Activated CD4-positive, alpha-beta T cell treated with anti-CD3 and anti-CD28 coated beads, Interleukin-10, Interleukin-2, amounts not matched to agents 100 ng/mL and 50 ng/mL, durations not matched to agents 16 hours and 8 hours (primary cell): ENCODE measurements around the gene STMN3.
"Not testable (repeated sequence)": the region's sequence is repeated elsewhere in the genome, so short reads cannot be mapped to it uniquely, and the experiment has no call there.

Source experiments
- DNase-seq: peaks from one replicate; pipeline ENCODE4 v3.0.0-alpha.2; 2020

Gene STMN3

GRCh38 chr20:63653974-63654668, 897 bp upstream of the STMN3 start:
- DNase-seq: no peak

DNA sequence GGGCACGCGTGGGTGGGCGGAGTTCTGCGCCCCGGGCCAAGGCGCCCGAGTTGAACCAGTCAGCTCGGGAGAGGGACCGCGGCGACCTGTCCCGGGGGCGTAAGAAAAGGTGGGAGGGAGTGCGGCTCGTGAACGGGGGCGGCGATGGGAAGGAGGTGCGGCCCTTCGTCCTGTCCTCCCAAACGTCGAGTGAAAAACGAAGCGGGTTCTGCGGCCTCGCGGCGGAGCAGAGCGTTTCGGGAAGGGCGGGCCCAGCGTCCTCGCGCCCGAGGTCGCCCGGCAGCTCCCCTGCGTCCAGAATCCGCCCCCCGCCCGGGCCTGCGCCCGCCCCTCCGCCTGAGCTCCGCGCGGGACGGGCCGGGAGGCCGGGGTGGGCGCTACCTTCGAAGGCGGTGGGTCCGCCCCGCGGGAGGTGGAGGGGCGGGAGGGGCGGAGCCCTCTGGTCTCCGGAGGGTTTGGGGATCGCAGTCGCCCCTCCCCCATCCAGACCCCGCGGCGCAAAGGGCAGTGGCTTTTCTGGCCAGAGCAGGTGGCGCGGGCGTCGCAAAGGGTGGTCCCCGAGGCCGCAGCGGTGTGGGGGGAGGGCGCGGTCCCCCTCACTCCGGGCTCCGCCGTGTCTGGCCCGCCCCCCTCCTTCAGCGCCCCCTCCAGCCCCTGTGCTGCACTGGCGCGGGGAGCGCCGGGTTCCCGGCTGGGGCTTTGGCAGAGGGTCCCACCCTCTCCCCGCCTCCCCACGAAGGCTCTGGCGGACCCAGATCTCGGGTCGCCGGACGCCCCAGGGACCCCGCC, 838 bp downstream of the STMN3 start:
- no peak for DNase-seq

- DNase-seq: no peak
These were observed 1.4 kb downstream of the STMN3 start for GRCh38 chr20:63651942-63652191.

- DNase-seq: not testable (repeated sequence)
These were observed 2.7 kb downstream of the STMN3 start for GRCh38 chr20:63650486-63650885.

DNA sequence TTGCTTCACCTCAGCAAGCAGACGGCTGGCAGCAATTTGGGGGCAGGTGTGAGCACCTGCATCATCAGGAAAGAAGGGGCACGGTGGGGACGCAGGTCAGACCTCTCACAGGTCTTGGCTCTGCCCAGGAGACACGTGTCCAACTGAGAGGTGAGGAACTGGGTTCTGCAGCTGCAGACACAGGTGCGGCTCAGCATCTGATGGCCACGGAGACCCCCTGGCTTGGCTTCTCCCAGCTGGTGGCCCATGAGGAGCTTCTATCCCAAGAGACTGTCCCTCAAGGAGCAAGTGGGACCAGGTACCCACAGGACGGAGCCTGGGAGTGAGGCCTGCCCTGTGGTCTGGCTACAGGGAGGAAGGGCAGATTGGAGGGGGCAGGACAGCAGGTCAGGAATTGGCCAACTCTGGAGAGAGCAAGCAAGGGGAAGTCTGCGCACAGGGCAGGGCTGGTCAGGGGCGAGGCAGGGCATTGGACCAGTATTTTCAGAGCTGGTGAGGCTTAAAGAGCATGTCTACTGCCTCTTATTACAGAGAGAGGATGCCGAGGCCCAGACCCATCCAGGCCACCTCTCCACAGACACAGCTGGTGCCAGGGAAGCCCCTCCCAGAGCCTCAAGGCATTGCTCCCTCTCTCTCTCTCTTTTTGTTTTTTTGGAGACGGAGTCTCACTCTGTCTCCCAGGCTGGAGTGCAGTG, 4.2 kb downstream of the STMN3 start:
- no peak for DNase-seq

DNA sequence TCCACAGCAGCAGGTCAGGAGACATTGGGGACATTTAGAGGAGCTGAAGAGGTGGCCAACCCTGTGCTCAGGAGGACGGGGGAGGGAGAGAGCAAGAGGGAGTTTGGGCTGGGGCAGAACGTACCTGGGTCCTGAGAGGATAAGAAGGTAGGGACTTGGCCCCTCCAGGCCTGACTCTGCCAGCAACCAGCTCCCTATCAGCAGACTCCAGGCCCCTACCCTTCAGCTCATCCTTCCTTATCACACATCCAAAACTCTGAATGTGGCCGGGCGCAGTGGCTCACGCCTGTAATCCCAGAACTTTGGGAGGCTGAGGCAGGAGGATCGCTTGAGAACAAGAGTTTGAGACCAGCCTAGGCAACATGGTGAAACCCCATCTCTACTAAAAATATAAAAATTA, 5.0 kb downstream of the STMN3 start:
- no peak for DNase-seq

DNA sequence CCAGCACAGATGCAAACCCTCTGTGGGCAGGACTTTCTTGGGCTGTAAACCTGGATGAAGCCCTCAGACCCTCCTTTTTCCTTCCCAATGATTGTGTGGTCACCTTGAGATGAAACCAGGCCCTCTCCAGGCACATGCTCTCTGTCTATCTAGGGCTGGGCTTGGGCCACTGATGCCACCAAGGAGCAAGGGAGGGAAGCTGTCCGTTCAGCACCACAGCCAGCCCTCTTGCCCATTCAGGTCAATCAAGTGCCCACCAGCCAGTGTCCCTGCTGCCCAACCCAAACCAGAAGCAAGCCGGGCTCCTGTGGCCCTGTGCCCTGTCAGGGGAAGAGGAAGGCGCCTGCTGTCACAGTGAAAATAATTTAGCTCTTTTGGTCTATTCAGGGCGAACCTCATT, 8.0 kb downstream of the STMN3 start:
- no peak for DNase-seq

- no peak for DNase-seq
These were observed 9.3 kb downstream of the STMN3 start for GRCh38 chr20:63643946-63644345.

- no peak for DNase-seq
These were observed 9.7 kb downstream of the STMN3 start for GRCh38 chr20:63643499-63643898.

GRCh38 chr20:63642527-63643247, 10.5 kb downstream of the STMN3 start:
- DNase-seq: no peak

GRCh38 chr20:63641792-63642523, 11.3 kb downstream of the STMN3 start:
- peak; percentile 96 for DNase-seq

DNA sequence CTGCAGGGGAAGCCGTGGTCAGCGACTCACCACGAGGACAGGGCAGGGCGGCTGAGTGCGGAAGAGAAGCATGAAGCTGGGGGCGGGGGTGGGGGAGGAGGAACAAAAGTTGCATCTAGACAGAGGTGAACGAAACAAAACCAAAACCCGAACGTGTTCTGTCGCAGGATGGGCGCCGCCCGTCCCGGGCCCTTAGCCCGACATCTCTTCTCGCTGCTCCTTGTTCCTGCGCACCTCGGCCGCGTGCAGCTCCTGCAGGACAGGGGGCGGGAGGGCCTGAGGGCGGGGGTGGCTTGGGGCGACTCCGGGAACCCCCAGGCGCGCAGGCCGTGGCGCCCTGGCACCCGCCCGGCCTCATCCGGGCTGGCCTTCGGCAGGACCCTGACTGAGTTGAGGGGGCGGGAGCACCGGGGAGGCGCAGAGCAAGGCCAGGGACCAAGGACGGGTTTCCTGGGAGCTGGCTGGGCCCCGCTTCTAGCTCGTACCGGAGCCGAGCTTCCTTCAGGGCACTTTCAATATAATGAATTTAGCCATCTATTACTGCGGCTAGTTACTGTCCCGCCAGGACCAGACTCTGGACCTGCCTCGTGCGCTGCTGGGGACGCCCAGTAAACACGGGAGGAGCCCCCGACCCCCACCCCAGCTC, 12.0 kb downstream of the STMN3 start:
- DNase-seq: peak; percentile 65

DNA sequence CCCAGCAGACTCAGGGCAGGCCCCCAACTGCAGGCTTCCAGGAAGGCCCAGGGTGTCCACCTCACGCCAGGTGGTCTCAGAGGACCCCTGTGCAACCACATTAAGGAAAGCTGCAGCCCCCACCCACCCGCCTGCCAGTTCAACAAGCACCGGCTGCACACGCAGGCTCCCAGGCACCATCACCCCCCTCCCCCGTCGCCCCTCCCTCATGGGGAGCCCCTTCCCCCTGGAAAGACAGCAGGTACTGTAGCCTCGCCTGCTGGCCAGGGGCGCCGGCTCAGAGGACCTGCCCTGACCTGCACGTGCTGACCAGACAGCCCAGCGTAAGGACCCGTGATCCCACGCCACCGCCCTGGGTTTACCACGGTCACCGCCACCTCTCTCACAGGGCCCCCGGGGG, 12.5 kb downstream of the STMN3 start:
- not testable (repeated sequence) for DNase-seq

- DNase-seq: no peak
These were observed 13.1 kb downstream of the STMN3 start for GRCh38 chr20:63640086-63640485.

DNA sequence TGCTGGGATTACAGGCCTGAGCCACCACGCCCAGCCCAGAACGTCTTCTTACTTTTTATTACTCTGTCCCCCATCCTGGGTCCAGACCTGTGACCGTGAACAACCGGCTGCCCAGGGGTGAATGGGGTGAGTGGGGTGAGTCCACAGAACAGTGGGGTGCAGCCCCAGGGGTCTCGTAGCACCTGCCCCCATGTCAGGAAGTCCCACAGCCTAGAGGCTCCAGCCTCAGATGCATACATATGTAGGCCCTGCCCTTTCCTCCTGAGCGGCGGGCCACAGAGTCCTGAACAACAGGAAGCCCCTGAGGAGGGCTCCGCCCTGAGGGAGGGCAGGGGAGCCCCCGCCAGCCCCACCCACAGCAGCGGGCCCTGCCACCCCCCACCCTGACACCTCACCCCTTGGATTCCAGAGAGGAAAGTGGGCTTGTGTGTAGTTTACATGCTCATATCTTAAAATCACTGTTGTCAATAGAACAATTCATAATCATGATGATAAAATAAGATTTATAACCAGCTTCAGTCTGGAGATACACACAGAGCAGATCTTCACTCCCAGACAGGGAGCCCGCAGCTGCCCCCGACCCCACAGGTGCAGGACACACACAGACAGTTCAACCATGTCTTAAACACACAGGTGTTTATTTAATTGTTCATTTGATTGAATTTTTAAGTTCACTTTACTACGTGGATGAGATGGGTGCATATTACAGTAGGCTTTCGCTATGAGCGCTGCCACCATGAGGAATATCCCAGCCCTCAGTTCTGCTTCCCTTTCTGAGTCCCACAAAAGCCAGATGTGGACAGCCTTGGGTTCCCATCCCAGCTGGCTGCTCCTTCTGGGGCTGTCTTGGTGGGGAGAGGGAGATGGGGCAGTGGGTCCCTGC, 13.9 kb downstream of the STMN3 start:
- DNase-seq: peak; percentile 85

DNA sequence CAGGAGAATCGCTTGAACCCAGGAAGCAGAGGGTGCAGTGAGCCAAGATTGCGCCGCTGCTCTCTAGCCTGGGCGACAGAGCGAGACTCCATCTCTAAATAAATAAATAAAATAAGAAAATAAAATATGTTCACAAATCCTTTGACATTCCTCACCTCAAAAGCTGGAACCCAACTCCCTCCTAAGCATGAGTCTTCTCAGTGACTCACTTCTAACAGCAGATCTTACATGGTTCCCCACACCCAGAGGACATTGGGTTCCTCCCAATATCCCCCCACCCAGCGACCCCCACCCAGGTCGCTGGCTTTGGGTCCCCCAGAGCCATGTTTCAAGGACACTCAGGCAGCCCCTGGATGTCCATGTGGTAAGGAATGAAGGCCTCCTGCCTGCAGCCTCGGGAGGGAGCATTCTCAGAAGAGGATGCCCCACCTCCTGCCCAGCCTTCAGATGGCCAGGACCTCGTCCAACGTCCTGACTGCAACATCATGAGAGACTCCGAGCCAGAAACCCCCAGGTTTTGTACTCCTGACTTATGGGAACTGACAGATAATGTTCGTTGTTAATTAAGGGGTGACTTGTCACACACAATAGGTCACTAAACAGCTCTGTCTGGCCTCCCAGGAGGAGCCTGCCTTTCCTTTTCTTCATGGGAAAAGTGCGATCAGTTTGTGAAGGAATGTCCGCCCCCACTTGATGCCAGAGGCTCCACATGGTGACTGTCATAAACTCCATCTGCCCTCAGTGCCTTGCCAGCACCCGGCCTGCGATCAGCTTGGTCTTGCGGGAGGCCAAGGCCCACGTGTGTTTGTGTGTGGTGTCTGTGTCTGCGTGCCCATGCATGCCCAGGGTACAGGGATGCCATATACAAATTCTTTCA, 16.2 kb downstream of the STMN3 start:
- DNase-seq: no peak

DNA sequence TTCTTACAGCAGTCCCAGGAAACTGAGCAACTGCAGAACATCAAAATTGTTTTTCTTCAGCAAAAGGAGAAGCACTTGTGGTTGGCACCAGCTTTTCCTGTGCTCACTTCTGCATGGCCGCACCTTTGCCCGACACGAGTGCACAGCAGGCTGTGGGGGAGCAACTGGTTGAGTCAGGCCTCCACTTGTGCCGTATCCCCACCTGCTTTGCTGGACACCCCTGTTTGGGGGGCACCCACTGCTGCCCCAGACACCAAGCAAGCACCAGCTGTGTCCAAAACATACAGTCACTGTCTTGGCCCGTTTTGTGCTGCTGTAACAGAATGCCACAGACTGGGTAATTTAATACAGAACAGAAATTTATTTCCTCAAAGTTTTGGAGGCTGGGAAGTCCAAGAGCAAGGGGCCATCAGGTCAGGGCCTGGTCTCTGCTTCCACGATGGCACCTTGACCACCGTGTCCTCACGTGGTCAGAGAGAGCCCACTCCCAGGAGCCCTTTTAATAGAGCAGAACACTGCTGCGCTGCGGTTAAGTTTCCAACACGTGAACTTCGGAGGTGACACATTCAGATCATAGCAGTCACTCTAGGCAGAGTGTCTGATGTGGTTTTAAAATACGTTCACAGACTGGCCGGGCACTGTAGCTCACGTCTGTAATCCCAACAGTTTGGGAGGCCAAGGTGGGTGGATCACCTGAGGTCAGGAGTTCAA, 17.6 kb downstream of the STMN3 start:
- DNase-seq: peak; percentile 90

- DNase-seq: no peak
These were observed 19.5 kb downstream of the STMN3 start for GRCh38 chr20:63633732-63634131.

DNA sequence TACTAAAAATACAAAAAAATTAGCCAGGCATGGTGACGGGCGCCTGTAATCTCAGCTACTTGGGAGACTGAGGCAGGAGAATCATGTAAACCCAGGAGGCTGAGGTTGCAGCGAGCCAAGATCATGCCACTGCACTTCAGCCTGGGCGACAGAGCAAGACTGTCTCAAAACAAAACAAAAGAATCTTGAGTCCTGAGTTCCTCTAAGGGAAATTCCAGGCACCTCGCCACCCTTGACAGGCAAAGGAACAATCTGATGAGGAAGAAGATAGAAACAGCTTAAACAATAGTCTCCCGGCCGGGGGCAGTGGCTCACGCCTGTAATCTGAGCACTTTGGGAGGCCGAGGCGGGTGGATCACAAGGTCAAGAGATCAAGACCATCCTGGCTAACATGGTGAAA, 21.8 kb downstream of the STMN3 start:
- DNase-seq: not testable (repeated sequence)
